Lower lobe of right lung (tissue), 2 donors: ENCODE data around the gene ACADS. TPM values are rescaled to one million over a fixed set of nuclear protein-coding genes. Genes with fewer than 3 reads are reported as not detected.

Experiments
- ATAC-seq, 2 donors: fragments of 200-7000 bp; cut with Tn5 transposase; one replicate each; pipeline ENCODE4 v1.9.1; 2020 to 2022; ENCODE audit warnings: mild to moderate bottlenecking in 2 of 2, moderate library complexity in 2 of 2
- DNase-seq: peaks from one replicate; pipeline ENCODE4 v3.0.0-alpha.2; 2020
- H3K27ac ChIP-seq: fragments of 200-600 bp; one replicate; pipeline ENCODE4 v1.8.0; 2022
- H3K27me3 ChIP-seq: fragments of 200-600 bp; one replicate; pipeline ENCODE4 v1.8.0; 2022; ENCODE audit warnings: low read depth
- H3K36me3 ChIP-seq: fragments of 200-600 bp; one replicate; pipeline ENCODE4 v1.8.0; 2022; ENCODE audit warnings: mild to moderate bottlenecking
- H3K4me1 ChIP-seq: fragments of 200-600 bp; one replicate; pipeline ENCODE4 v1.8.0; 2022
- H3K4me3 ChIP-seq: fragments of 200-600 bp; one replicate; pipeline ENCODE4 v1.8.0; 2022; ENCODE audit warnings: mild to moderate bottlenecking
- H3K9me3 ChIP-seq: fragments of 200-600 bp; one replicate; pipeline ENCODE4 v1.8.0; 2022
- CTCF ChIP-seq: fragments of 200-600 bp; IDR thresholded peaks from one replicate; pipeline ENCODE4 v1.8.0; 2022; ENCODE audit warnings: antibody characterized with exemption, mild to moderate bottlenecking
- intact Hi-C: fragments of 100-400 bp; cut with DNase I; formaldehyde crosslinking; loops from one replicate; pipeline ENCODE4 v1.11.0; 2022
- total RNA-seq: library from RNA; stranded (reverse); fragmentation: NEBNext Ultra II Directional; extraction: Animal tissue kit (Norgen Biotek cat#: 25700); gene quantifications from one replicate; pipeline ENCODE4 v1.2.1, GENCODE V29; 2021
- donor health status: DM: no; HTN: yes; CAD: no; lungs with severe emphysema.

ACADS gene
- total RNA-seq, 1 donor from 2014 or later: 24.4 TPM

GRCh38 chr12:120744922-120745493, 19.4 kb downstream of the ACADS start:
- no peaks in the 10 kb centered on the region for H3K27me3 ChIP-seq
- no peaks in the 10 kb centered on the region for H3K9me3 ChIP-seq
- ATAC-seq (no peak), DNase-seq (no peak)
- intact Hi-C loops: no loop called here
- no peak overlapping the region for H3K27ac ChIP-seq
- no peaks in the 10 kb centered on the region for H3K4me1 ChIP-seq
- H3K36me3 ChIP-seq: no peaks in the 10 kb centered on the region
- TF ChIP-seq CTCF: no peak
- H3K4me3 ChIP-seq: no peak overlapping the region

GRCh38 chr12:120748242-120748641, 22.6 kb downstream of the ACADS start:
- TF ChIP-seq CTCF: no peak
- ATAC-seq (no peak), DNase-seq (no peak)
- Histone ChIP-seq H3K4me3 (no peak overlapping the region), H3K27ac (no peak overlapping the region), H3K27me3 (no peaks in the 10 kb centered on the region), H3K4me1 (no peaks in the 10 kb centered on the region), H3K36me3 (no peaks in the 10 kb centered on the region), H3K9me3 (no peaks in the 10 kb centered on the region)
- intact Hi-C loops: no loop called here

- no peak for TF ChIP-seq CTCF
- Histone ChIP-seq H3K9me3 (no peaks in the 10 kb centered on the region), H3K36me3 (no peaks in the 10 kb centered on the region), H3K4me1 (no peaks in the 10 kb centered on the region), H3K27ac (no peak overlapping the region), H3K4me3 (no peak overlapping the region), H3K27me3 (no peaks in the 10 kb centered on the region)
- DNase-seq (no peak), ATAC-seq (no peak)
- intact Hi-C loops: no loop called here
Measured at GRCh38 chr12:120749256-120749655, 23.6 kb downstream of the ACADS start.

GRCh38 chr12:120750806-120751205, 25.2 kb downstream of the ACADS start:
- intact Hi-C loops: no loop called here
- ATAC-seq: no peak
- Histone ChIP-seq H3K27me3 (no peaks in the 10 kb centered on the region), H3K9me3 (no peaks in the 10 kb centered on the region), H3K36me3 (no peaks in the 10 kb centered on the region), H3K27ac (no peak overlapping the region), H3K4me1 (no peaks in the 10 kb centered on the region), H3K4me3 (no peak overlapping the region)
- DNase-seq: no peak
- TF ChIP-seq CTCF: no peak

GRCh38 chr12:120751389-120751788, 25.8 kb downstream of the ACADS start:
- intact Hi-C loops: no loop called here
- H3K4me1 ChIP-seq: no peaks in the 10 kb centered on the region
- ATAC-seq (no peak), DNase-seq (no peak)
- TF ChIP-seq CTCF: no peak
- H3K4me3 ChIP-seq: no peak overlapping the region
- H3K27ac ChIP-seq: no peak overlapping the region
- H3K36me3 ChIP-seq: no peaks in the 10 kb centered on the region
- no peaks in the 10 kb centered on the region for H3K9me3 ChIP-seq
- no peaks in the 10 kb centered on the region for H3K27me3 ChIP-seq

- no peak for ATAC-seq
- Histone ChIP-seq H3K27me3 (no peaks in the 10 kb centered on the region), H3K36me3 (no peaks in the 10 kb centered on the region), H3K27ac (no peak overlapping the region), H3K4me1 (no peaks in the 10 kb centered on the region), H3K9me3 (no peaks in the 10 kb centered on the region), H3K4me3 (no peak overlapping the region)
- TF ChIP-seq CTCF: no peak
- DNase-seq: no peak
- intact Hi-C loops: no loop called here
Measured at GRCh38 chr12:120754792-120755191, 29.2 kb downstream of the ACADS start.
